OCI-LY1 (cell line): Measurements from ENCODE around the gene IL1RAPL1.

Source experiments
- EZH2 ChIP-seq: fragments of 200-600 bp; sonication (generic), shearing (Covaris generic); IDR thresholded peaks from 2 replicates; pipeline ENCODE4 v1.8.0; 2017; ENCODE audit warnings: borderline replicate concordance, mixed run types, mild to moderate bottlenecking, antibody characterized with exemption, low read length, moderate library complexity, mixed read lengths
- TF ChIP-seq, protein P1 (sequence below): fragments of 200-600 bp; sonication (generic), shearing (Covaris generic); IDR thresholded peaks from 2 replicates; pipeline ENCODE4 v1.5.1; 2017; ENCODE audit warnings: mild to moderate bottlenecking, antibody characterized with exemption, low read length, moderate library complexity, mixed read lengths

DNA sequence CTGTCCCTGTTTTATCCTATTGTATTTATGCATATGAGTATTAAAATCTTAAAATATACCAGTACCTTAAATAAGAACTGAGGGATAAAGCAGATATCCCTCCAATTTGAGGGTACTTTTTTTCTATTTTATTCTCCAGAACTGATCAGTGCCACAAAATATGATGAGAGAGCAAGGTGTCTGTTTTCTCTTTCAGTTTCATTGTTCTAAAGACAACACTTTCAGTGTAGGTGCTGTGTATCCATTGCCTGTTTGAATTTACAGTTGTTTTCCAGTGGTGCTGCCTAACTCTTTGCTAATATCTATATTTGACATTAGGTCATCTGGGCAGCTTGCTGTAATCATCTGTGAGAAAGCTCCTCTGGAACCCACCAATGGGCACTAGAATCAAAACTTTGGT, 394.7 kb downstream of the IL1RAPL1 start:
- TF ChIP-seq EZH2, result no peak
- TF ChIP-seq, protein P1, sequence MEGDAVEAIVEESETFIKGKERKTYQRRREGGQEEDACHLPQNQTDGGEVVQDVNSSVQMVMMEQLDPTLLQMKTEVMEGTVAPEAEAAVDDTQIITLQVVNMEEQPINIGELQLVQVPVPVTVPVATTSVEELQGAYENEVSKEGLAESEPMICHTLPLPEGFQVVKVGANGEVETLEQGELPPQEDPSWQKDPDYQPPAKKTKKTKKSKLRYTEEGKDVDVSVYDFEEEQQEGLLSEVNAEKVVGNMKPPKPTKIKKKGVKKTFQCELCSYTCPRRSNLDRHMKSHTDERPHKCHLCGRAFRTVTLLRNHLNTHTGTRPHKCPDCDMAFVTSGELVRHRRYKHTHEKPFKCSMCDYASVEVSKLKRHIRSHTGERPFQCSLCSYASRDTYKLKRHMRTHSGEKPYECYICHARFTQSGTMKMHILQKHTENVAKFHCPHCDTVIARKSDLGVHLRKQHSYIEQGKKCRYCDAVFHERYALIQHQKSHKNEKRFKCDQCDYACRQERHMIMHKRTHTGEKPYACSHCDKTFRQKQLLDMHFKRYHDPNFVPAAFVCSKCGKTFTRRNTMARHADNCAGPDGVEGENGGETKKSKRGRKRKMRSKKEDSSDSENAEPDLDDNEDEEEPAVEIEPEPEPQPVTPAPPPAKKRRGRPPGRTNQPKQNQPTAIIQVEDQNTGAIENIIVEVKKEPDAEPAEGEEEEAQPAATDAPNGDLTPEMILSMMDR, result no peak
